Endothelial cell of umbilical vein (primary cell): ENCODE data around the gene KRTAP10-6. TPM values are rescaled to one million over a fixed set of nuclear protein-coding genes. Genes with fewer than 3 reads are reported as not detected.

ENCODE experiments used
- BruUV-seq: library from RNA; stranded (reverse); fragments of 400-500 nt; replicated peaks from 2 replicates; lab custom pipeline; 2021; lab: Mats Ljungman, UMichigan
- CTCF ChIA-PET: fragments of 300-600, 350-600 bp; sonication (Branson Sonifier 250); formaldehyde crosslinking; loops from one replicate; lab custom pipeline; 2021; ENCODE audit warnings: antibody characterized with exemption, inconsistent platforms; lab: Charles Lee
- POLR2A ChIA-PET: fragments of 300-600, 350-600 bp; sonication (Branson Sonifier 250); formaldehyde crosslinking; loops from one replicate; lab custom pipeline; 2021; ENCODE audit warnings: antibody characterized with exemption, inconsistent platforms; lab: Charles Lee
- DNase-seq: peaks from one replicate; pipeline ENCODE4 v3.0.0-alpha.2; 2011; ENCODE audit warnings: low read depth, low spot score
- FAIRE-seq: peaks from 2 replicates; lab custom pipeline; 2011; peaks lifted over from hg19 to GRCh38; lab: Jason Lieb, UNC
- H2AFZ ChIP-seq: 2 replicates; pipeline ENCODE4 v1.6.0; 2012; ENCODE audit warnings: low read depth, low read length, control low read depth, inconsistent platforms
- H3K27ac ChIP-seq: 2 replicates; pipeline ENCODE4 v1.5.1; 2011; ENCODE audit warnings: low read depth, mild to moderate bottlenecking, control low read depth, low read length, moderate library complexity; ENCODE audit not compliant: insufficient read depth
- H3K27me3 ChIP-seq, 2 experiments: 2 replicates each; pipeline versions ENCODE4 v1.6.0 to v1.6.1; 2011; ENCODE audit warnings: low read length in 2 of 2, mixed read lengths in 1 of 2; ENCODE audit not compliant: control insufficient read depth in 2 of 2, insufficient read depth in 2 of 2
- H3K36me3 ChIP-seq, 2 experiments: 2 replicates in 1 of 2; 3 replicates in 1 of 2; pipeline ENCODE4 v1.5.1; 2011; ENCODE audit warnings: low read length in 2 of 2, mild to moderate bottlenecking in 1 of 2, moderate library complexity in 1 of 2; ENCODE audit not compliant: control insufficient read depth in 2 of 2, insufficient read depth in 2 of 2; ENCODE audit errors: extremely low read depth in 1 of 2
- H3K4me1 ChIP-seq: 3 replicates; pipeline ENCODE4 v1.5.1; 2011; ENCODE audit warnings: mild to moderate bottlenecking, low read length; ENCODE audit not compliant: control insufficient read depth, insufficient read depth; ENCODE audit errors: extremely low read depth
- H3K4me2 ChIP-seq: 2 replicates; pipeline ENCODE4 v1.6.1; 2011; ENCODE audit warnings: low read length, control low read depth, mixed read lengths; ENCODE audit not compliant: insufficient read depth
- H3K4me3 ChIP-seq, 3 experiments: fragments of 200-600 bp in 1 of 3; sonication (generic), shearing (Covaris generic) in 1 of 3; replicated peaks in 1 of 3; 2 replicates each; pipeline ENCODE4 v1.5.1; 2011 to 2016; ENCODE audit warnings: control low read depth in 3 of 3, low read length in 3 of 3, mild to moderate bottlenecking in 2 of 3, inconsistent platforms in 1 of 3, low read depth in 1 of 3, moderate library complexity in 1 of 3; ENCODE audit not compliant: insufficient read depth in 1 of 3
- H3K79me2 ChIP-seq: 2 replicates; pipeline ENCODE4 v1.6.0; 2012; ENCODE audit warnings: low read length, inconsistent platforms; ENCODE audit not compliant: control insufficient read depth, insufficient read depth
- H3K9ac ChIP-seq: replicated peaks from 2 replicates; pipeline ENCODE3; 2011; ENCODE audit warnings: low read length, control low read depth; ENCODE audit not compliant: insufficient read depth; ENCODE audit errors: extremely low read depth
- H3K9me1 ChIP-seq: replicated peaks from 3 replicates; pipeline ENCODE4 v1.6.0; 2011; ENCODE audit warnings: mild to moderate bottlenecking, low read length; ENCODE audit not compliant: control insufficient read depth, insufficient read depth; ENCODE audit errors: extremely low read depth
- H3K9me3 ChIP-seq: replicated peaks from 2 replicates; pipeline ENCODE4 v1.5.1; 2012; ENCODE audit warnings: low read length, inconsistent platforms; ENCODE audit not compliant: control insufficient read depth, insufficient read depth
- H4K20me1 ChIP-seq: replicated peaks from 2 replicates; pipeline ENCODE3; 2011; ENCODE audit warnings: mild to moderate bottlenecking, low read length; ENCODE audit not compliant: control insufficient read depth, insufficient read depth; ENCODE audit errors: extremely low read depth
- EZH2 ChIP-seq: IDR thresholded peaks from 2 replicates; pipeline ENCODE4 v1.6.1; 2012; ENCODE audit warnings: borderline replicate concordance, low read depth, mild to moderate bottlenecking, moderate library complexity, low read length, inconsistent platforms; ENCODE audit not compliant: severe bottlenecking
- FOS ChIP-seq: IDR thresholded peaks from 2 replicates; pipeline ENCODE4 v1.6.1; 2011; ENCODE audit warnings: mild to moderate bottlenecking, low read length, moderate library complexity, borderline replicate concordance; ENCODE audit not compliant: insufficient read depth
- GATA2 ChIP-seq: IDR thresholded peaks from 2 replicates; pipeline ENCODE4 v1.7.0; 2011; ENCODE audit warnings: low read depth, mild to moderate bottlenecking, moderate library complexity, mixed read lengths, low read length; ENCODE audit not compliant: insufficient read length, insufficient read depth
- JUN ChIP-seq: IDR thresholded peaks from 2 replicates; pipeline ENCODE4 v1.6.1; 2011; ENCODE audit warnings: borderline replicate concordance, low read depth; ENCODE audit not compliant: insufficient read length, insufficient read depth
- MYC ChIP-seq: IDR thresholded peaks from one replicate; pipeline ENCODE4 v1.6.1; 2011; ENCODE audit warnings: mild to moderate bottlenecking, low read depth, low read length
- POLR2A ChIP-seq: IDR thresholded peaks from 2 replicates; pipeline ENCODE4 v1.6.1; 2012; ENCODE audit warnings: low read depth, mild to moderate bottlenecking, control low read depth, low read length
- POLR2AphosphoS5 ChIP-seq: IDR thresholded peaks from 2 replicates; pipeline ENCODE4 v1.6.1; 2012; ENCODE audit warnings: low read depth, mild to moderate bottlenecking, control low read depth, low read length, moderate library complexity; ENCODE audit not compliant: insufficient read depth
- dilution Hi-C: fragments of 300-500 bp; cut with MboI; formaldehyde crosslinking; loops from one replicate; pipeline ENCODE4 v1.15.0; 2019; ENCODE audit warnings: low sequenced_read_pairs; ENCODE audit not compliant: extremely low pct_ligation_motif_present
- intact Hi-C: fragments of 100-400 bp; cut with micrococcal nuclease; formaldehyde crosslinking; loops from one replicate; pipeline ENCODE4 v1.10.0; 2022
- polyA plus RNA-seq, 4 experiments: library from polyadenylated mRNA; depleted of rRNA in 3 of 4; stranded (reverse) in 3 of 4; unstranded in 1 of 4; fragments of >200 nt; gene quantifications; 2 replicates each; pipeline versions ENCODE4 v1.2.1 to v1.2.3, GENCODE V29; 2011 to 2012; ENCODE audit warnings: missing spikeins in 1 of 4
- total RNA-seq: library from RNA; stranded (reverse); gene quantifications from 2 replicates; pipeline ENCODE4 v1.2.3, GENCODE V29; 2021
- TF ChIP-seq, protein P1 (sequence below): IDR thresholded peaks from 2 replicates; pipeline ENCODE4 v1.6.1; 2011; ENCODE audit not compliant: insufficient read depth, insufficient read length
- TF ChIP-seq, protein P2 (sequence below), 2 donors: IDR thresholded peaks; 1 replicate in 1 of 2; 2 replicates in 1 of 2; pipeline ENCODE4 v1.5.1; 2011; ENCODE audit warnings: low read length in 2 of 2, mild to moderate bottlenecking in 2 of 2, moderate library complexity in 2 of 2, control low read depth in 1 of 2, inconsistent platforms in 1 of 2, low read depth in 1 of 2; ENCODE audit not compliant: insufficient read depth in 1 of 2; ENCODE audit errors: extremely low read depth in 1 of 2

The KRTAP10-6 gene
- total and polyA plus RNA-seq, 2 donors (not counting 3 experiments of a cell fraction or from before 2014, with no cell fraction given), result not detected

DNA sequence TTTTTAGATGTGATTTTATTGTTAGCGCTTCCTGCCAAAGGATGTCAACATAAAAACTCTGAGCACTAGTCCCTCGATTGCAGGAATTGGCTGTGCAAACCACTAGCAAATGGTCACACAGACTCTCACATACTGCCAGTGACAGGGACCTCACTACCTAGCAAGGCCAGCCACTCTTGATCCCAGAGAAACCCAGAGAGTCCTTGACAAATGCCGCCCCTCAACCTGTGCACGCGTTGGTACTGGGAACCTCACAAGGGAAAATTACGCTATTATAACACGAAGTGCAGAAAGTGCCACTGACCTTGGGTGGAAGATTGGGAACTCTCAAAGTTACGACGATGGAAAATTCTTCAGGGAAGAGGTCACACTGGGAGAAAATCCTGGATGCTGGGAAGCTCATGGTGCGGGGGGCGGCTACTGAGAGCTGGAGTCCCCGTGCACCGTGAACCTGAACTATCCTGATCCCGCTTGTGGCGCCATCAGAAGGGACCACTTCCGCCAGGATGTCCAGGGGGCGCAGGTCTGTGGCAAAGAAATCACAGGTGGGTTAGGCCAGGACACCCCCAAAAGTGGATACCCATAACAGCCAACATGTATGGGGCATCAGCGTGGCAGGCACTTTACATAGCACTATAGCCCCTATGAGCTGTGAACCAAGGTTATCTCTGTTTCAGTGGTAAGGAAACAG is 24.7 kb downstream of the KRTAP10-6 start:
- Histone ChIP-seq H3K4me3 (no peak overlapping the region), H3K9me1 (no peaks in the 10 kb centered on the region), H3K4me1 (no peaks in the 10 kb centered on the region), H3K9me3 (no peaks in the 10 kb centered on the region), H3K4me2 (no peak overlapping the region), H3K79me2 (no peaks in the 10 kb centered on the region), H3K36me3 (no peaks in the 10 kb centered on the region), H3K27ac (no peak overlapping the region), H3K9ac (no peak overlapping the region), H4K20me1 (no peaks in the 10 kb centered on the region), H3K27me3 (peaks cover 0 to 3% of the 10 kb centered on the region in 2 experiments), H2AFZ (no peak overlapping the region)
- TF ChIP-seq POLR2AphosphoS5 (no peak), GATA2 (no peak), EZH2 (no peak), FOS (no peak), MYC (no peak), POLR2A (no peak), JUN (no peak)
- TF ChIP-seq, protein P1, sequence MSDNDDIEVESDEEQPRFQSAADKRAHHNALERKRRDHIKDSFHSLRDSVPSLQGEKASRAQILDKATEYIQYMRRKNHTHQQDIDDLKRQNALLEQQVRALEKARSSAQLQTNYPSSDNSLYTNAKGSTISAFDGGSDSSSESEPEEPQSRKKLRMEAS, result no peak
- TF ChIP-seq, protein P2, sequence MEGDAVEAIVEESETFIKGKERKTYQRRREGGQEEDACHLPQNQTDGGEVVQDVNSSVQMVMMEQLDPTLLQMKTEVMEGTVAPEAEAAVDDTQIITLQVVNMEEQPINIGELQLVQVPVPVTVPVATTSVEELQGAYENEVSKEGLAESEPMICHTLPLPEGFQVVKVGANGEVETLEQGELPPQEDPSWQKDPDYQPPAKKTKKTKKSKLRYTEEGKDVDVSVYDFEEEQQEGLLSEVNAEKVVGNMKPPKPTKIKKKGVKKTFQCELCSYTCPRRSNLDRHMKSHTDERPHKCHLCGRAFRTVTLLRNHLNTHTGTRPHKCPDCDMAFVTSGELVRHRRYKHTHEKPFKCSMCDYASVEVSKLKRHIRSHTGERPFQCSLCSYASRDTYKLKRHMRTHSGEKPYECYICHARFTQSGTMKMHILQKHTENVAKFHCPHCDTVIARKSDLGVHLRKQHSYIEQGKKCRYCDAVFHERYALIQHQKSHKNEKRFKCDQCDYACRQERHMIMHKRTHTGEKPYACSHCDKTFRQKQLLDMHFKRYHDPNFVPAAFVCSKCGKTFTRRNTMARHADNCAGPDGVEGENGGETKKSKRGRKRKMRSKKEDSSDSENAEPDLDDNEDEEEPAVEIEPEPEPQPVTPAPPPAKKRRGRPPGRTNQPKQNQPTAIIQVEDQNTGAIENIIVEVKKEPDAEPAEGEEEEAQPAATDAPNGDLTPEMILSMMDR (IDR thresholded peaks at IDR 0.05; ENCODE audit: extremely low read depth in 1 of 2, insufficient read depth in 1 of 2, low read depth in 1 of 2, low read length in 2 of 2), result no peak
- FAIRE-seq (no peak), DNase-seq (no peak)
- no TSS peak for BruUV-seq
- intact Hi-C loops (no loop called here), dilution Hi-C loops (no loop called here)
- ChIA-PET CTCF (interaction anchor here (0.9 kb wide), 1 partner anchor 225 kb away, joined by 3 read pairs; no protein-coding TSS in a partner anchor), POLR2A (no interaction called here)
